ENCODE data around the gene NUP93.

NUP93 gene

DNA sequence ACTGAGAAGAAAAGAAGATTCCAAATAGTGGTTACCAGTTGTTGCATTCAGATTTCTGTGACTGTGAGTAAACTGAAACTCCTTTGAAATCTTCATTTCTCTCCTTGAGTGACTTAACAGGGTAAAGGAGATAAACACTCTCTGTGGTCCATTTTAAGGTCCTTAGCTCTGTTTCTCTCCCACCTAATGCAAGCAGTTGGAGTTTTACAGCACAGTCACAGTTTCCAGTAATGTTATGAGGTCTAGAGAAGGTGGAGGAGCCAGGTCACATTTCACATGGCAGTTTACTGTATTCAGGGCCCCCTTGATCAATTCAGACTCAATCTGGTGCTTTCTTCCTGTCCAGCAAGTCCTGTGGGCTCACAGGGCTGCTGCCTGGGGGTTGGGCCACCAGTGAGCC lies 102.8 kb downstream of the NUP93 start:
- DNase-seq (ENCODE audit: extremely low spot score) = no peak
- no peak for TF ChIP-seq ZNF384 (IDR thresholded peaks at IDR 0.05)
- no peak for TF ChIP-seq TARDBP (IDR thresholded peaks at IDR 0.05)
- TF ChIP-seq, protein P1, sequence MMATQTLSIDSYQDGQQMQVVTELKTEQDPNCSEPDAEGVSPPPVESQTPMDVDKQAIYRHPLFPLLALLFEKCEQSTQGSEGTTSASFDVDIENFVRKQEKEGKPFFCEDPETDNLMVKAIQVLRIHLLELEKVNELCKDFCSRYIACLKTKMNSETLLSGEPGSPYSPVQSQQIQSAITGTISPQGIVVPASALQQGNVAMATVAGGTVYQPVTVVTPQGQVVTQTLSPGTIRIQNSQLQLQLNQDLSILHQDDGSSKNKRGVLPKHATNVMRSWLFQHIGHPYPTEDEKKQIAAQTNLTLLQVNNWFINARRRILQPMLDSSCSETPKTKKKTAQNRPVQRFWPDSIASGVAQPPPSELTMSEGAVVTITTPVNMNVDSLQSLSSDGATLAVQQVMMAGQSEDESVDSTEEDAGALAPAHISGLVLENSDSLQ (IDR thresholded peaks at IDR 0.05) = no peak
- TF ChIP-seq SP1 (IDR thresholded peaks at IDR 0.05) = no peak
- no peak for TF ChIP-seq FOXK2 (IDR thresholded peaks at IDR 0.05)
- TF ChIP-seq ARNT (IDR thresholded peaks at IDR 0.05) = no peak
- TF ChIP-seq ELF4 (IDR thresholded peaks at IDR 0.05) = no peak
- TF ChIP-seq BHLHE40 (IDR thresholded peaks at IDR 0.05; ENCODE audit: borderline replicate concordance) = no peak
- no peak for TF ChIP-seq LEF1 (IDR thresholded peaks at IDR 0.05; ENCODE audit: borderline replicate concordance)
- no peak for TF ChIP-seq SUZ12 (IDR thresholded peaks at IDR 0.05)
- no peak for TF ChIP-seq CTBP1 (IDR thresholded peaks at IDR 0.05; ENCODE audit: borderline replicate concordance)
- no peak for TF ChIP-seq HDGF (IDR thresholded peaks at IDR 0.05; ENCODE audit: borderline replicate concordance)
- TF ChIP-seq L3MBTL2 (conservative IDR thresholded peaks at IDR 0.05) = no peak
- TF ChIP-seq NFRKB (IDR thresholded peaks at IDR 0.05) = no peak
- TF ChIP-seq FOXA1 (IDR thresholded peaks at IDR 0.05) = no peak
- CTCF ChIA-PET = no interaction called here

GRCh38 chr16:56833243-56833970 lies 103.5 kb downstream of the NUP93 start:
- CTCF ChIA-PET = no interaction called here

More for the DNA sequence above, 102.8 kb downstream of the NUP93 start:
- POLR2A ChIA-PET = no interaction called here

GRCh38 chr16:56835320-56835719 lies 105.4 kb downstream of the NUP93 start:
- no peak for DNase-seq (ENCODE audit: extremely low spot score)
- CTCF ChIA-PET = no interaction called here
- no peak for TF ChIP-seq CTBP1 (IDR thresholded peaks at IDR 0.05; ENCODE audit: borderline replicate concordance)
- TF ChIP-seq L3MBTL2 (conservative IDR thresholded peaks at IDR 0.05) = no peak
- no peak for TF ChIP-seq BHLHE40 (IDR thresholded peaks at IDR 0.05; ENCODE audit: borderline replicate concordance)
- TF ChIP-seq ARNT (IDR thresholded peaks at IDR 0.05) = no peak
- no peak for TF ChIP-seq LEF1 (IDR thresholded peaks at IDR 0.05; ENCODE audit: borderline replicate concordance)
- no peak for TF ChIP-seq ELF4 (IDR thresholded peaks at IDR 0.05)
- TF ChIP-seq HDGF (IDR thresholded peaks at IDR 0.05; ENCODE audit: borderline replicate concordance) = no peak
- no peak for TF ChIP-seq TARDBP (IDR thresholded peaks at IDR 0.05)
- POLR2A ChIA-PET = no interaction called here

More at GRCh38 chr16:56833243-56833970, 103.5 kb downstream of the NUP93 start:
- POLR2A ChIA-PET = no interaction called here
- TF ChIP-seq ARNT (IDR thresholded peaks at IDR 0.05) (no peak), BHLHE40 (IDR thresholded peaks at IDR 0.05; ENCODE audit: borderline replicate concordance) (no peak), FOXM1 (IDR thresholded peaks at IDR 0.05; ENCODE audit: borderline replicate concordance) (no peak), ELF4 (IDR thresholded peaks at IDR 0.05) (no peak), TARDBP (IDR thresholded peaks at IDR 0.05) (no peak), LEF1 (IDR thresholded peaks at IDR 0.05; ENCODE audit: borderline replicate concordance) (no peak), ZNF384 (IDR thresholded peaks at IDR 0.05) (no peak), FOXK2 (IDR thresholded peaks at IDR 0.05) (no peak), CTBP1 (IDR thresholded peaks at IDR 0.05; ENCODE audit: borderline replicate concordance) (no peak)
- TF ChIP-seq, protein P1 (IDR thresholded peaks at IDR 0.05) = no peak
- no peak for DNase-seq (ENCODE audit: extremely low spot score)

GRCh38 chr16:56836410-56837230 lies 106.7 kb downstream of the NUP93 start:
- POLR2A ChIA-PET = no interaction called here
- DNase-seq (ENCODE audit: extremely low spot score) = no peak
- TF ChIP-seq, protein P1 (IDR thresholded peaks at IDR 0.05) = no peak
- TF ChIP-seq ZNF384 (IDR thresholded peaks at IDR 0.05) = no peak
- TF ChIP-seq FOXK2 (IDR thresholded peaks at IDR 0.05) = no peak
- TF ChIP-seq L3MBTL2 (conservative IDR thresholded peaks at IDR 0.05) = no peak
- no peak for TF ChIP-seq ELF4 (IDR thresholded peaks at IDR 0.05)
- no peak for TF ChIP-seq NFRKB (IDR thresholded peaks at IDR 0.05)
- TF ChIP-seq FOXA1 (IDR thresholded peaks at IDR 0.05) = no peak
- TF ChIP-seq FOXM1 (IDR thresholded peaks at IDR 0.05; ENCODE audit: borderline replicate concordance) = no peak
- TF ChIP-seq ARNT (IDR thresholded peaks at IDR 0.05) = no peak
- no peak for TF ChIP-seq BHLHE40 (IDR thresholded peaks at IDR 0.05; ENCODE audit: borderline replicate concordance)
- no peak for TF ChIP-seq TARDBP (IDR thresholded peaks at IDR 0.05)
- CTCF ChIA-PET = interaction anchor here (0.6 kb wide), 1 partner anchor 108 kb away, joined by 5 read pairs; no protein-coding TSS in a partner anchor

DNA sequence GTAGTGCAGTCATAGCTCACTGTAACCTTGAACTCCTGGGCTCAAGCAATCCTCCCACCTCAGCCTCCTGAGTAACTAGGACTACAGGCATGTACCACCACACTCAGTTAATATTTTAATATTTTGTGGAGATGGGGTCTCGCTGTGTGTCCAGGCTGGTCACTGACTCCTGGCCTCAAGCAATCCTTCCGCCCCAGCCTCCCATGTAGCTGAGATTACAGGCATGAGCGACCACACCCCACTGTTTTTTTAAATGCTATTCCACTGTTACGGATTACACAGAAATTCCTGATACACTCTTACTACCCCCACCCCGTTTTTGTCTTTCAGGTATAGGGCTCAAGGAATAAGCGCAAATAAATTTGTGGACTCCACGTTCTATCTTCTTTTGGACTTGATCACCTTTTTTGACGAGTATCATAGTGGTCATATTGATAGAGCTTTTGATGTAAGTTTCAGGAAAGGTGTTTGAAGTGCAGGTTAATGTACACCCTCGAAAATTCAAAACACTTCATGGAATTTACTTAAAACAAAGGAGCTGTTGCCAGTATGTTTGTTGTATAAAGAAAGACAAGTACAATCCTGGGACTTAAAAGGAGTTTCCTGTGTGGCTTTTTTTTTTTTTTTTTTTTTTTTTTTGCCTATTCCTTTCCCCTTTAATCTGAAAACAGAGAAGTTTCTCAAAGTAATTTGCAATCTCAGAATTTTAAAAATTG lies 108.9 kb downstream of the NUP93 start:
- ChIA-PET POLR2A (no interaction called here), CTCF (no interaction called here)
- no peak for DNase-seq (ENCODE audit: extremely low spot score)
- TF ChIP-seq ZNF384 (IDR thresholded peaks at IDR 0.05) = no peak
- TF ChIP-seq SP1 (IDR thresholded peaks at IDR 0.05) = no peak
- TF ChIP-seq FOXM1 (IDR thresholded peaks at IDR 0.05; ENCODE audit: borderline replicate concordance) = no peak
- no peak for TF ChIP-seq HDGF (IDR thresholded peaks at IDR 0.05; ENCODE audit: borderline replicate concordance)
- no peak for TF ChIP-seq SUZ12 (IDR thresholded peaks at IDR 0.05)

All from HEK293T (cell line).